ENCODE results near the gene EARS2.
A peak's percentile ranks its signal among the peaks of the same experiment; 100 is the strongest.
"Not testable (repeated sequence)": the region's sequence is repeated elsewhere in the genome, so short reads cannot be mapped to it uniquely, and the experiment has no call there.

The EARS2 gene

DNA sequence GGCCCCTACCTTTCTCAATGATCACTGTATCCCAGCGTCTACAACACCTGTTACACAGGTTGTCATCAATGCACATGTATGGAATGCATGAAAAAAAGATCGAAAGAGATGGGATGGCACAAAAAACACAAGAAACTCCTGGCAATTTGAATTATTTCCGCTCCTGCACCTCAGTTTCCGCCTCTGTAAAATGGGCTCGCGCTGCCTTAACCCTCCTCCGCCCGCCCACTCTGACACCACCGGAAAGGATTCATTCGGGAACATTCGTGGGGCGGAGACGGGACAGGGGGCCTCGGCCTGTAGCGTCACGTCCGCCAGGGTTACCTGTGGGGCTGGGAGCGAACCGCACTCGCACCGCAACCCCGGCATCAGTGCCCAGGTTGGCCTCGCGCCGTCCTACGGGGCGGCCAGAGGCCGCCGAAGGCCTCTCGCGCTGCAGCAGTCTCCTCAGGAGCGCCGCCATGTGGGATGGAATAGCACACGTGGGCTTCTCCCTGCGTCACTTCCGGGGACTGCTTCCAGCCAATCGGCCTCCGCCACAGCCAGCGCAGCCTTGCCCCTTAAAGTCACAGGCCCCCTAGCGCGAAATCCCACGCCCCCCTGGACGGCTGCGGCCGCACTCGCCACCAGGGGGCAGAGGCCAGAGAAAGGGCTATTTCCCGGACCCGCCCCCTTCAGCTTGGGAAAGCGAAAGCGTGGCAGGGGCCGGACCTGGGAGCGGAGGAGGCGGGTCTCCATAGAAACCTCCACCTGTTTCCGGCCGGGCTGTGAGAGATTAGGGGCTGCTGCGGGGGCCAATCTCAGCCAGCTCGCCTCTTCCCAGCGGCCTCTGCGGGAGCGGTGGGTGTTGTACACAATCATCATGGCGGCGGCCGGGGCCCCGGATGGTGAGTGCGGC is at the start of gene EARS2, which contains the start of gene UBFD1:
TSS of gene EARS2 (minus strand) at position 470 of the 898 bp plus-strand sequence. CDS start at position 463, 7 bp downstream.
TSS of gene UBFD1 (plus strand) at position 847 of the 898 bp plus-strand sequence. CDS start at position 863, 16 bp downstream.
- peak; percentile 96 for DNase-seq

- DNase-seq: peak; percentile 21
These were observed 40.0 kb upstream of the EARS2 start for GRCh38 chr16:23597003-23597756.

DNA sequence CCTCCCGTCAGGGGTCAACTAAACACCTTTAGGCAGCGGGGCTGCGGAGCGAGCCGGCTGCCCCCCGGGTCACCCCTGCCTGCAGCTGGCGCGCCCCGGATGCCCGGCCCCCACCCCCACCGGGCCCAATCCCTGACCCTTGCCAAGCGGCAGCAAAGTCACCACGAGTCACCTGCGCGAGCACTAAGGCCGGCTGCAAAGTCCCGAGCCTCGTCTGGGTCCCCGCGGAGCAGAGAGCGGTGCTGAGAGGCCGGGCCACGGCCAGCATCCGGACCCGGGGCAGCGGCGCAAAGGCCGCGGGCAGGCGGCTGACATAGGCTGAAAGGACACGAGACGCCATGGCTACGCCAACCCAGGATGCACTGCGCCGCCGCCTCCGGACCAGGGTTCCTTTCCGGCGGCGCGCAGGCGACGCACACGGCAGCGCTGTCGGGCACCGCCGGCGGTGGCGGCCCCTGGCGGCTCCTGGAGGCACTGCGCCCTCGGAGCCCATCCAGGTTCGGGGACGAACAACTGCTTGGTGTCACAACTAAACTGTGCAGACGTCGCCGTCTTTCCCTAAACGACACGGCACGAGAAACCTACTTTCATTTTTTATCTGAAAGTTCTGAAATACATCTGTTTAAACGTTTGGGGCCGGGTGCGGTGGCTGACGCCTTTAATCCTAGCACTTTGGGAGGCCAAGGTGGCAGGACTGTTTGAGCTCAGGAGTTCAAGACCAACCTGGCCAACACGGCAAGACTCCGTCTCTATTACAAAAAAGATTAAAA is 39.0 kb upstream of the EARS2 start, which contains the start of gene NDUFAB1:
TSS of gene NDUFAB1 (minus strand) at position 366 of the 770 bp plus-strand sequence. CDS start at position 340, 26 bp downstream.
- DNase-seq: peak; percentile 95

DNA sequence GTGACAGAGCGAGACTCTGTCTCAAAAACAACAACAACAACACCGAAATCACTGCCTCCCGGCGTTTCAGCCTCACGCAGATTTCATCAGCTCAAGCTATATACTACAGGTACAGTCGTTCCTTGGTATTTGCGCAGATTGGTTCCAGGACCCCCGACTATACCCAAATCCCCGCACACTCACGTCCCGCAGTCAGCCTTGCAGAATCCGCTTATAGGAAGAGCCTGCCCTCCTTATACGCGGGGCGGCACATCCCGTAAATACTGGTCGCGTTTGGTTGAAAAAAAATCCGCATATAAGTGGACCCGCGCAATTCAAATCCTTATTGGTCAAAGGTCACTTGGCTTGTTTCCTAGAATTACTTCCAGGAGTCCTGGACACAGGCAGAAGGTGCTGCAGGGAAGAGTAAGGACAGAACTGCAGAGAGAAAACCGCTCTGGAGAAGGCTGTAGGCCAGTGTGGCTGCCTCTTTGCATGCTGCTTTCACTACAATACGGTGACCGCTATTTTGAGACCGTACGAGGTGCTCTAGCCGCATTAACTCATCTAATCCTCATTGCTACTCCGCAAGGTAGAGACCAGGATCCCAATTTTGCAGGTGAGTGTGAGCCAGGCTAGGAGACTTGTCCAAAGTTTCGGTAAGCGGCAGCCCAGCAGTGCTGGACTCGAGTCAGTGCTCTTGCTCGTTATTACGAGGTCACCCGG is 38.2 kb upstream of the EARS2 start:
- no peak for DNase-seq

DNA sequence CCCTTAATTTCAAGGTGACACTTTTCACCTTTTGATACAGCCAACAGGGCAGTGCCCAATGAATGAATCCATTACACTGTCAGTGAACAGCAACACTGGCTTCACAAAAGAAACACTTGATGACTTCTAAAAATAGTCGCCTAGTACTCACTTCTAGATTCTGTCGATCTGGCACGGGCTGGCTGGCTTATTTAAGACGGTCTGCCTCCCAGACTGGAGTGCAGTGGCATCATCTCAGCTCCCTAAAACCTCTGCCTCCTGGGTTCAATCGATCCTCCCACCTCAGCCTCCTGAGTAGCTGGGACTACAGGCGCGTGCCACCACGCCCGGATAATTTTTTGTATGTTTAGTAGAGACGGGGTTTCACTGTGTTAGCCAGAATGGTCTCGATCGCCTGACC is 37.0 kb upstream of the EARS2 start:
- DNase-seq: no peak

DNA sequence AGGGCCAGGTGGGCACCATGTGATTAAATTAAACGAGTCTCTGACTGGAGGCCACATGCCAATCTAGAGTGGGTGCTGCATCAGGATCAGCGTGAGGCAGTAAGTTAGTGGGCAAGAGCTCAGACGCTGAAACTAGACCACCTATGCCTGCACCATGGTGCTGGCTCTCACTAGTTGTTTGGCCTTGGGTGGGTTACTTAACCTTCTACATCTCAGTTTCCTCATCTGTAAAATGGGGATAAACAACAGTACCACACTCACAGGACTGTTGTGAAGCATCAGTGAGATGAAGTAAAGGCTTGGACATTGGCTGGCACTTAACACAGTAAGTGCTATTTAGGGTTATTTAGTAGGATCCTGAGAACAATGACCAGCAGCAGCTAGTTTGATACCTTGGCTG is 33.0 kb upstream of the EARS2 start:
- no peak for DNase-seq

DNA sequence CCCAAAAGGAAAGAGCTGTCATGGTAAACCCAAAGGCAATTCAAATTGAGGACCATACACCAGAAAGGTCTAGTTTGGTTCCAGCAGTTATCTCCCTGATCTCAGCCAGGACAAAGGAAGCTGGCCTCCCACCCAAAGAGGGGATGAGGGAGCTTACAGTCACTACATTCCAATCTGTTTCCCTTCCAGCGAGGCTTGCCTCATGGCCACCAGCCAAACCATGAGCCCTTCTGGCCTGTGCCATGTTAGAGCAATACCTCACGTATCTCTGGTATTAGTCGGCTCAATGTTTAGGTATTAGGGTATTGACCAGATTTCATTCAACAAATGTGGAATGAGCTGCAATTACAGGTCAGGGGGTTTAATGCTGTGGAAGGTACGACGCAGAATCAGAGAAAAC is 30.6 kb upstream of the EARS2 start:
- no peak for DNase-seq

DNA sequence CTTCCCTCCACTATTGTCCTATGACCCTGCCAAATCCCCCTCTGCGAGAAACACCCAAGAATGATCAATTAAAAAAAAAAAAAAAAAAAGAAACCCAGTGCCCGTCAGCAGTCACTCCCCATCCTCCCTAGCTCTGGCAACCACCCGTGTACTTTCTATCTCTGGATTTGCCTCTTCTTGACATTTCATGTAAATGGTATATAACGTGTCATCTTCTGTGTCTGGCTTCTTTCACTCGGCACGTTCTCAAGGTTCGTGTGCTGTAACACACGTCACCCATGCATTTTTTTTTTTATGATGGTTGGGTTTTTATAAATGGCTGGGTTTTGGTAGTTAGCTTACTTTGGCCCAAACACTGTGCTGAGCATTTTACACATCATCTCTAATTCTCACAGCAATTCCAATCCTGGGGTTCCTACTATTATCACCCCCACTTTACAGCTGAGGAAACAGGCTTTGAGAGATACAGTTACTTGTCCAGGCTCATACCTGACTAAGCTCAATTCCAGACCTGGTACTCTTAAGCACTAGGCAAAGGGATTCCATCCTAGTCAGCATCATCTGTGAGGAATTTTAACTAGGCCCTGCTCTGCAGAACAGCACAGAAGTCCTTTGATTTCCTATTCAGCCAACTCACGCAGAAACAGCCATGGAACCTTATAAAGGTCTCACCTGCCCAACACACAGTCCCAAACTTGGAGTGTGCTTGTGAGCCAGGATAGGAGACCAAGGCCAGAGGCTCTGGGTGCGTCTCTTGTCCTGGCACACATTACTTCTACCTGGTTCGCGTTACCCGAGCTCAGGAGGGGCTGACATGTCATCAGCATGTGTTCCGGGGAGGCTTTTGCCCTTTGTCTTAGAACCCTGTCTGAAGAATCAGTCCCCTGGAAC is 27.3 kb upstream of the EARS2 start:
- no peak for DNase-seq

- not testable (repeated sequence) for DNase-seq
These were observed 26.1 kb upstream of the EARS2 start for GRCh38 chr16:23583271-23583670.

- no peak for DNase-seq
These were observed 24.6 kb upstream of the EARS2 start for GRCh38 chr16:23581764-23582163.

DNA sequence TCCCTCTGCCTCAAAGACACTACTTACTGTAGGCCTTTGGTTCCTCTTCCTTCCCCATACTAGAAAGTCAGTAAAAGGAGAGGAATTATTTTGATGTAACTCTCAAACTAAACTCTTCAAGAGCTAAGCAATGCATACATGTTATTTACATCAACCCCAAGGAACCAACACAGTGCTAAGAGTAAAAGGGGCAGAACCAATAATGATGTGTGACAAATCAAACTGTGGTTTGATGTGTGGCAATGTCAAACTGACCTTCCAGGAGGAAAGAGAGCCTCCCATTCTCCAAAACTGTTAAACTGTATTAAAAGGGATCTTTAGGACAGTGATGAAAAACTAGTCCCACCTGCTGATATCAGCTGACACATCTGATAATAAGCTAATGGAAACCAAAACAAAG is 23.2 kb upstream of the EARS2 start:
- DNase-seq: no peak

- no peak for DNase-seq
These were observed 22.2 kb upstream of the EARS2 start for GRCh38 chr16:23579371-23579770.

GRCh38 chr16:23578101-23578830 is 21.1 kb upstream of the EARS2 start:
- DNase-seq: no peak

- DNase-seq: no peak
These were observed 20.3 kb upstream of the EARS2 start for GRCh38 chr16:23577493-23577892.

DNA sequence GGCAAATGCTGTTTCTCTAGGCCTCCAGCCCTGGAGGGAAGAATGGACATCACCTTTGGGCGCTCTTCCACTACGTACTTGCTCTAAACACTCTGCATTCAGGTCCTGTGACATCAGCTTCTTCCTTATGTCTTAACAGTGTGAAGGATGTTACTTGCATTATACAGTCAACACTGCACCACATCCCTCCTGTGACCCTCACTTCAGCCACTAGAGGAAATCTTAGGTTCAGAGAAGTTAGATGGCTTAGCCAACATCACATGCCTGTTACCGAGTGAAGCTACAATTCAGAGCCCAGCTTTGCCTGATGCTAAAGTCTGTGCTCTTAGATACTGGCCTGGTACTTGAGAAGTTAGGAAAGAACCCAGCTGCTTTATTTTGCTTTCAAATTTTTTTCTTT is 18.7 kb upstream of the EARS2 start:
- no peak for DNase-seq

- DNase-seq: no peak
These were observed 16.7 kb upstream of the EARS2 start for GRCh38 chr16:23573817-23574216.

- DNase-seq: no peak
These were observed 15.2 kb upstream of the EARS2 start for GRCh38 chr16:23572394-23572793.

GRCh38 chr16:23571895-23572294 is 14.7 kb upstream of the EARS2 start:
- DNase-seq: no peak

GRCh38 chr16:23570992-23571632 is 14.0 kb upstream of the EARS2 start:
- no peak for DNase-seq

DNA sequence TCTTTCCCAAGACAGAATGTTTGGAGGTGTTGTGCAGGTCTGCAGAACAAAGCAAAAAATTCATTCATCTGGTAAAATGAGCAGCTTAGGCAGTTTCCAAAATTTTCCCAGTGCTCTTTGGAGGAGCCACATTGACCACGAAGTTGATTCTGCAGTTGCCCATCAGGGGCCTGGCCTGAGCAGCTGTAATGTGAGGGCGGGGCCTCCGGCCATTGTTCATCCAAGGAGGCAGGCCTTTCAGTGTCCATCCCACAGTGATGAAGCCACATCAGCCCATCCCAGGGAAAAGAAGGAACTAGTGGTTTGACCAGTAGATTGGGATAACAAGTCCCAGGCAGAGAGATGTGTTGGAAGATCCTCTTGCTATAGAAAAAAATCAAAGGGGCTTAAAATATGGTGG is 10.5 kb upstream of the EARS2 start:
- no peak for DNase-seq

All from activated T-cell treated with anti-CD3 and anti-CD28 coated beads, Interleukin-2, amount 50 U/mL, for 1 hour (primary cell).